ENCODE results near the gene SLC35G2.
"Not testable (repeated sequence)": the region's sequence is repeated elsewhere in the genome, so short reads cannot be mapped to it uniquely, and the experiment has no call there.

Gene SLC35G2

DNA sequence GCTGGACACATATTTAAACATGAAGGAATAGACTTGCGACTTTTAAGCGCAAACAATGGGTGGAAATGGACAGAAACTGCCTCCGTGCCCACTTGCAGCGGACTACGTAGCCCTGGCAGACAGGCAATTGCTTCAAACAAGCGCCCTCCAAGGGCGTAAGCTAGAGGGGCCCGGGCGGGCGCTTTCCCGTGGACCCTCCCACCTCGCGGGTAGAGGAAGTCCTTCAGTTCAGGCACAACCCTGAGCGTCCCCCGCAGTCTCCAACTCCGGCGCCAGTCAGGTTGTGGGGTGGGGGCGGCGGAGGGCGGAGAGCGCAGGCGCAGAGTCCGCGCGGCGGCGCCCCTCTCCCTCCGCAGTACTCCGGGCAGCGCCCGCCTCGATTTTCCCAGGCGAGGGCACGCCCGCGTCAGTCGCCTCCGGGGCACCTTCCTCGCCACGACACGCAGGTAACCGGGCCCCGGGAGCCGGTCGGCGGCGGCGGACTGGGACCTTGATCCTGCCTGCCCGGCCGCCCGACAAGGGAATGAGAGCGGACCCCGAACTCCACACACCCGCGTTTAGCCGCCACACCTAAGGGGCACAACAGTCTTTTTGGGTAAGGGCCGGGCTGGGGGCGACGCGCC is at the start of gene SLC35G2:
Gene SLC35G2 (plus strand): TSS at position 358 of the 623 bp plus-strand sequence. CDS start 35,335 bp downstream, outside the sequence.
- DNase-seq (ENCODE audit: extremely low read depth in 1 of 2, low read depth in 1 of 2), result peak; percentile 14 to 17

GRCh38 chr3:136772709-136773108 is 46.2 kb upstream of the SLC35G2 start:
- no peak for DNase-seq (ENCODE audit: extremely low read depth in 1 of 2, low read depth in 1 of 2)

DNA sequence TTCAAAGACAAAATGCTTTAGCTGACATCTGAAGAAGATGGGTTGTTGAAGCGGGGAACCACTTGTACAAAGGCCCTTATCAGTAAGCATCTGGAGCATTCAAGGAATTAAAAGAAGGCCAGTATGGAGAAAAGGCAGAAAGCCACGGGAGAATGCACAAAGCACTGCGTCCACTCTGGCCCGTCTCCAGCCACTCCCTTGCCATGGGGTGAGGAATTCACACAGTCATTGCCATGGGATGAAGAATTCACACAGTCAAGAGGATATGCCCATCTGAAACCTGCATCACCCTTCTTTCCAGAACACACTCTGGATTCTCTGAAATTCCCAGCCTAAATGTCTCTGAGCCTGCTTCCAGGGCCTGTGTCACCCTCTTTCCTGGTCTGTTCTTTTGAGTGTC is 40.1 kb upstream of the SLC35G2 start:
- no peak for DNase-seq (ENCODE audit: extremely low read depth in 1 of 2, low read depth in 1 of 2)

GRCh38 chr3:136780741-136781140 is 38.2 kb upstream of the SLC35G2 start:
- no peak for DNase-seq (ENCODE audit: extremely low read depth in 1 of 2, low read depth in 1 of 2)

DNA sequence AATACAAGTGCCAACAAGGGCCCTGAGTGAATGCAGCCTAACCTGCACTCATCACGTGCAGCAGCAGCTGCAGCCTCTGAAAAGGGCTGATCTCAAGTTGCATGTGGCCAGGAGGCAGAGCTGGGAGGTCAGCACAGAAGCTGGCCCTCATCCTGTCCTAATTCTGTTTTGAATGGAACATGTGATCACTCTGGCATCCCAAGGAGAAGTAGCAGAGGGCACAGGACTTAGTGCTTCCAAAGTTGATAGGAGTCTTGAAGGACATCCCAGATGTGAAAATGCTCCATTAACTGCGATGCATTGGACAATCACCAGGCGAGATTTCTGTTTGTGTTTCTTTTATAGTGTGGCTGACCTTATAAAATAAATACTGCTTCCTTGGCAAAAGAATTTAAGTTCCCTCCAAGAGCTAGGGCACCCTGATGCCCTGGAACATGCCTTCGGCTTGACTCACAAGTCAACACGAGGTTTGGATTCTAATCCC is 35.2 kb upstream of the SLC35G2 start:
- no peak for DNase-seq (ENCODE audit: extremely low read depth in 1 of 2, low read depth in 1 of 2)

- DNase-seq (ENCODE audit: extremely low read depth in 1 of 2, low read depth in 1 of 2), result no peak
Observed at GRCh38 chr3:136787349-136787748, 31.6 kb upstream of the SLC35G2 start.

DNA sequence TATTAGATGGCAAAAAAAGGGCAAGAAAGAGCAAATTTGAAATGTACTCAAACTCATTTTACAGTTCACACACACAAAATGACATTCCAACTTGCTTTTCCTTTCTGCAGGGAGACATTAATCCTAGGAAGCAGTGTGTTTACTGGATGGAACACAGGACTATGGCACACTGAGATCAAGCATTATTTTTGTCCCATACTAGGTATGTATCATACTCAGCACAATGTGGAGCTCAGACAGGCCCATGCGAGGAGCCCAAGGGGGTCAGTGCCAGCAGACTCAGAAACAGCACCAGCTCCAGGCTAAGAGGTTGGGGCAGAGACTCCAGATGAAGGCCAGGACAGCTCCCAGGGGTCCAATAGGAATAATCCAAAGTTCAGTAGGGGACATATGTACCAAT is 30.8 kb upstream of the SLC35G2 start:
- DNase-seq (ENCODE audit: extremely low read depth in 1 of 2, low read depth in 1 of 2), result no peak

GRCh38 chr3:136789976-136790375 is 28.9 kb upstream of the SLC35G2 start:
- no peak for DNase-seq (ENCODE audit: extremely low read depth in 1 of 2, low read depth in 1 of 2)

- DNase-seq (ENCODE audit: extremely low read depth in 1 of 2, low read depth in 1 of 2), result no peak
Observed at GRCh38 chr3:136790786-136791185, 28.1 kb upstream of the SLC35G2 start.

- no peak for DNase-seq (ENCODE audit: extremely low read depth in 1 of 2, low read depth in 1 of 2)
Observed at GRCh38 chr3:136792556-136793330, 26.2 kb upstream of the SLC35G2 start.

GRCh38 chr3:136801146-136801545 is 17.8 kb upstream of the SLC35G2 start:
- not testable (repeated sequence) for DNase-seq (ENCODE audit: extremely low read depth in 1 of 2, low read depth in 1 of 2)

DNA sequence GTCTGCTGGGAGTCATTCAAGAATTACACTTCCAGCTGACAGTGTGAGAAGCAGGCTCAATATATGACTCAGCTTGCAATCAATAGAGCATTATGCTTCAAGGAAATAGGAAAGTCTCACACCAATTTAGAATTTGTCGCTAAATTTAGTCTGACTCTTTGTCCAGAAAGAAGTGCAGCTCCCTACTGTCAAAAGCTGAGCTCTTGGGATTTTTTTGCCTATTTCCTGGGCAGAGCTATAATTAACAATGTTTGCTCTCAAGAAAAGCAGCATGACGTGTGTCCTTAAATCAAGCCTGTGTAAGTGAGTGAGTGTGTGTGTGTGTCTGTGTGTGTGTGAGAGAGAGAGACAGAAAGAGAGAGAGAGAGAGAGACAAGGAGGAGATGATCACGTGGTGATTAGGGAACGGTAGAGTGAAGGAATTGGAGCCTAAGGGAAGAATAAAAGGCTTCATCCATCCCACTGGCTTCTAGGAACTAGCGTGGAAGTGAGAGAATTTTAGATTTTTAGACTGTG is 16.4 kb upstream of the SLC35G2 start:
- DNase-seq (ENCODE audit: extremely low read depth in 1 of 2, low read depth in 1 of 2), result no peak

GRCh38 chr3:136804141-136804540 is 14.8 kb upstream of the SLC35G2 start:
- DNase-seq (ENCODE audit: extremely low read depth in 1 of 2, low read depth in 1 of 2), result no peak

- DNase-seq (ENCODE audit: extremely low read depth in 1 of 2, low read depth in 1 of 2), result no peak
Observed at GRCh38 chr3:136804813-136805212, 14.1 kb upstream of the SLC35G2 start.

DNA sequence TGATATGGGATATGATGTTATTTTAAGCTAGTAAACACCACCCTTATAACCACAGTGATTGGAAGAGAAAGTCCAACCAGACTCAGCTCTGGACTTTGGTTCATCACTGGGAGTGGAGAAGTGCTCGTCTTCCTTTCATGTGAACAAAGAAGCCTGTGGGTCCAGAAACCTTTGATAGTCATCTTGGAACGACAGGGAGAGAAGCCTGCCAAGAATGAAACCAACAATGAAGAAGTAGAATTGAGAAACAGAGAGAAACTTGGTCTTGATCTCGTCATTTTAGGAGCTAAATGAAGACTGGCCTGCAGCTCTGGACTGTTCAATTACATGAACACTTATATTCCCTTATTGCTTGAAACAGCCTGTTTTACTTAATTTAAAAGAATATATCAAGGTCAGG is 13.1 kb upstream of the SLC35G2 start:
- DNase-seq (ENCODE audit: extremely low read depth in 1 of 2, low read depth in 1 of 2), result no peak

DNA sequence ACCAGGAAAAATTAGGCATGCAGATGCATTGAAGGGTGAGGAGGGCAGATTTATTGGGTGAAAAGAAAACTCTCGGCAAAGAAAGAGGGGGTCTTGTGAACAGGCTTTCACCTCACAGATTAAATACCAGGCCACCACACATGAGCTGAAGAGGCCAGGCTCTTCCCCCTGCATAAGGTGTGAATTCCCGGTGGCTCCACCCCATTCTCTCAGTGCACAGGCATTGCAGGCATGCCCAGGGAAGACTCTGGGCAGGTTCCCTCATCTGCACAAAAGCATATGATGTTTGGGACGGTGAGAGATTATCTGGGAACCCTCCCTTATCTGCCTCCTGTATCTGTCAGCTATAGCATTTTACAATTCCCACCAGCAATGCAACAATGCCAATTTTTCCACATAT is 7.2 kb upstream of the SLC35G2 start:
- no peak for DNase-seq (ENCODE audit: extremely low read depth in 1 of 2, low read depth in 1 of 2)

DNA sequence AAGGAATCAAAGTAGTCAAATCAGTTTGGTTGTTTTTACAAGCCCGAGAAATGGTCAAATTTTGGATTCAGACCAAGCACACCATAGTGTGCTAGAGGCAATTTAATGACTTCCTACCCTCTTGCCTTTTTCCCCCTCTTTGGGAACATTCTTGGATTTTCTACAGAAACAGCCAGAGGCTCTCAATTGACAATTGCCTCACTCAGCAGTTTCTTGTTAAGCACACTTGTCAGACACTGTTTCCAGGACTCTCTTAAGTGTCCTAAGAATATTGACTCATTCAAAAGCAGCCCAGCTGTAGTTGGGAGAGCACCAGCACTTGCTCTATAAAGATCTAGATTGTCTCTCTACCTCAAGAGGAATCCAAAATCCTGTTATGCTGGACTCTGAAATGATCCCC is 1.5 kb upstream of the SLC35G2 start:
- no peak for DNase-seq (ENCODE audit: extremely low read depth in 1 of 2, low read depth in 1 of 2)

DNA sequence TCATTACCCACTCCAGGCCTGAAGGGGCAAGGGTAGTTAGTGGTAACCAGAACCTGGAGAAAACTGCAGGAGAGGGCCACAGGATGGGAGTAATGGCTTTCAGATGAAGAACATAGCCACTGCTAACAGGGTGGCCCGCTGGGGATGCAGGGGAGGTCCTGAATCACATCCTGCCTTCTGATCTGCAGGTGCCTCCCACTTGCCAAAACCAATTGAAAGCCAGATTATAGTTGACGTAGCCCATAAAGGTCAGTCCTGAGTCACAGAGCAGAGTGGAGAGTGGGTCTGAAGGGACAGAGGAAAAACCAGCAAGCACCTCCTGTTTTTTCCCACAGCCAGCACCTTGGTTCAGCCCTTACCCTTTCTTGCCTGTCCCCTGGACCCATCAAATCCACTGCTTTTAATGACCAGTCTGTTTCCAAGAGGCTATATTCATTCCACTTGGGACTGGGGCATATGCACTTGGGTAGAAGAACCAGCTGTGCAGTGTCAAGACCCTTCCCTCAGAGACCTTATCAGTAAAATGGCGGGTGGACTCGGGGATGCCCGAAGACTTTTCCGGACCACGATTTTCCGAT is 646 bp upstream of the SLC35G2 start:
- peak; percentile 40 to 56 for DNase-seq (ENCODE audit: extremely low read depth in 1 of 2, low read depth in 1 of 2)

- peak in 1 of 2 donors; percentile 1 for DNase-seq (ENCODE audit: extremely low read depth in 1 of 2, low read depth in 1 of 2)
Observed at GRCh38 chr3:136819392-136819730, 435 bp downstream of the SLC35G2 start.

DNA sequence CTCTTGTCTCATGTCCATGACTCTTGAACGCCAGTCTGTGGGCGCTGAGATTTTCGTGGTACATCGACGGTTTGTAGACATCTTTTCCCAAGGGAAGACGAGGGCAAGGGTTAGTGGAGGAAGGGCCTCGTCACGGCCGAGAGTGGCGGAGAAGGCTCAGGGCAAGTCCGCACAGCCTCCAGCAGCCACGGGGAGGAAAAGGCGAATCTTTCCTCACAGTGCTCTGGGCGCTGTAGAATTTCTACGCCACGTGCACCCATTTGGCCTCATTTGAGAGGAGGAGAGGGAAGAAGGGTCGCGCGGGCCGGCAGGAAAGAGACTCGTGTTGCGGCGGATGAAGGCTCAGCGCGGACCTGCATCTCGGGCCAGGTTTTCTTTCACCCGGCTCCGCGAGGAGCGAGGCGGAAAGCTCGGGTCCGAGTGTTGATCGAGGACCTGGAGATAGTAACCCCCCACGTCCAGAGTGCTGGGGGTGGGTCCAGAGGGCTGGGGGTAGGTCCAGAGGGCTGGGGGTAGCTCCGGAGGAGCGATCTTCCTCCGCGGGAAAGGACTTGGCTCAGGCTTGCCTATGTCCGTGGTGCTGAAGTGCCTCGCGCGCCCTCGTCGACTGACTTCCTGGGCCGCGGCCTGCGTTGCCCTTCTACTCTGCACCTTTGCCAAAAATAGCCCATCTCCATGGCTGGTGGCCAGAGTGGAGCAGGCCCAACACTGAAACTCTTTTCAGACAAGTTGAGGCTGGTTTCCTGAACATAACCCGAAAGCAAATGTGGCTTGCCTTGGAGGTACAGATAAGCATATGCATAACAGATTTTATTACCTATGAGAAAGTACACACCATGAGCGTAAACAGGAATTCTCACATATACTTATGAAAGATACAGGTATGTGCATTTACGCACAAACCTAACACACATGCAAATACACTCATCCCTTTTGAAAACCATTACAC is 1.1 kb downstream of the SLC35G2 start:
- DNase-seq (ENCODE audit: extremely low read depth in 1 of 2, low read depth in 1 of 2), result peak; percentile 0 to 9

DNA sequence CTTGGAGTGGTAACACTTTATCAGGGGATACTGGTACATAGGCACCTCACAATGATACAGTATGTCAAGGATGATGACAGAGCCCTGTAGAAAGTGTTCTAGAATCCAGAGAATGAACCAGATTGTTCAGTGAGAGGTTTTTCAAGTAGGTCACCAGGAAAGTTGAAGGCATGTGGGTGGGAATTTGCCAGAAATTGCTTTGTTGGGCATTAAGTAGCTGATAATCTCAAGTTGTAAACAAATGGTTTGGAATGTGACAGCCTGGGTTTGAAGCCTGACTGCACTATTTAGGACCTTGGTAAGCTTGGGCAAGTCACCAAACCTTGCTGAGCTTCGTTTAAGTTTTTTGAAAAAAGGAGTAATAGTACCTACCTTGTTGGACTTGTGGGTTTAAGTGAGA is 12.5 kb downstream of the SLC35G2 start:
- DNase-seq (ENCODE audit: extremely low read depth in 1 of 2, low read depth in 1 of 2), result no peak

Data from stimulated activated CD8-positive, alpha-beta memory T cell treated with anti-CD3 and anti-CD28 coated beads, Interleukin-7, amount 100 ng/mL, for 48 hours (primary cell).